ENCODE results near the gene UBE4B. TPM values are rescaled to one million over a fixed set of nuclear protein-coding genes. Genes with fewer than 3 reads are reported as not detected.

UBE4B gene
- total RNA-seq, 1 donor: 55.0 TPM

DNA sequence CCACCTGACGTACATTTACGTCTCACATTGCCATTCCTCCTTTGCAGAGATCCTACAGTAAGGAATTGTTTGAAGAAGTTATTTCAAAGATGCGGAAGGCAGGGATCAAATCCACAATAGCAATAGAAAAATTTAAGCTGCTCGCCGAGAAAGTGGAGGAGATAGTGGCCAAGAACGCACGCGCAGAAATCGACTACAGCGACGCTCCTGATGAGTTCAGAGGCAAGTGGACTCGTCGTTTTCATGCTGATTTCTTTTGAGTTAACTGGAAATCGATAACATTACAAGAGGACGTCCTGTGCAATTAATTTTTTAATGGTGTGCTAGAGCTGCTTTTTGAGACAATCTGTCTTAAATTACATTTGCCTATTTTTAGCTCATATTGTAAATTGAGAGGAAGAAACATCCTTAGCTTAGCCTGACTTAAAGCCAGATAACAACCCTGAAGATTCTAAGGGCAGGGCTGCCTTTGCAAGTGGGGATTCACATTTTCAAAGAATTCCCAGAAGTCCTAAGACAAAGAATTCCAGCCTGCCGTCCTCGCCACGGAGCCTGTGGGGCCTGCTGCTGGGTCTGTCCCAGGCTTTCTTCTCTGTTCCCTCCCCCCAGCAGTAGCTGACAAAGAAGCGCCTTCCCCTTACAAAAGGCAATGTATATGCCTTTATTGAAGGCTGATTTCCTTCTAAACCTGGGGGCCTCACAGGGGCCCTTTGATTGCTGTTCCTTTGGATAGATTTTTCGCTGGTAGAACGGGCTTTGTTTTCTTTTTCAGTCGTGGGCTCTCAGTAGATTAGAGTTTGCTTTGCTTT lies 146.0 kb downstream of the UBE4B start:
- no peak for TF ChIP-seq CTCF (IDR thresholded peaks at IDR 0.05; ENCODE audit: insufficient read depth, low read length)
- no peak for DNase-seq (ENCODE audit: low read depth)

GRCh38 chr1:10179406-10180091 lies 146.8 kb downstream of the UBE4B start:
- no peak for TF ChIP-seq CTCF (IDR thresholded peaks at IDR 0.05; ENCODE audit: insufficient read depth, low read length)

More for the DNA sequence above, 146.0 kb downstream of the UBE4B start:
- no peak overlapping the region for H3K4me3 ChIP-seq (ENCODE audit: low read depth, low read length)

GRCh38 chr1:10181154-10181553 lies 148.4 kb downstream of the UBE4B start:
- TF ChIP-seq CTCF (IDR thresholded peaks at IDR 0.05; ENCODE audit: insufficient read depth, low read length): no peak
- no peak for DNase-seq (ENCODE audit: low read depth)
- no peak overlapping the region for H3K4me3 ChIP-seq (ENCODE audit: low read depth, low read length)

More at GRCh38 chr1:10179406-10180091, 146.8 kb downstream of the UBE4B start:
- H3K4me3 ChIP-seq (ENCODE audit: low read depth, low read length): no peak overlapping the region
- no peak for DNase-seq (ENCODE audit: low read depth)

DNA sequence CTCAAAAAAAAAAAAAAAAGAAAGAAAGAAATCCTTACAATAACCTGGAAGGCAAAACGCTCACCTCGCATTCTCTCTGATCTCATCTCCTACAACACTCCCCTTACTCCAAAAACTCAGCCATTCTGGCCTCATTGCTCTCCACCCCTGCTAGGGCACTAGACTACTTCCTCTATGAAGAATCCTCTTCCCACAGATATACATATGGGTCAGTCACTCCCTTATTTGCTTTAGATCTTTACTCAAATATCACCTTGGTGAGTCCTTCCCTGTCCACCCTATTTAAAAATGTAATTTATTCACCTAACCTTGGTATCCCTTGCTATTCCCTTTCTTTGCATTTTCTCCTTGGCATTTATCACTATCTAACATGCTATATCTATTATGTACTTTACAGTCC lies 153.0 kb downstream of the UBE4B start:
- no peak for DNase-seq (ENCODE audit: low read depth)
- no peak for TF ChIP-seq CTCF (IDR thresholded peaks at IDR 0.05; ENCODE audit: insufficient read depth, low read length)
- H3K4me3 ChIP-seq (ENCODE audit: low read depth, low read length): no peak overlapping the region

DNA sequence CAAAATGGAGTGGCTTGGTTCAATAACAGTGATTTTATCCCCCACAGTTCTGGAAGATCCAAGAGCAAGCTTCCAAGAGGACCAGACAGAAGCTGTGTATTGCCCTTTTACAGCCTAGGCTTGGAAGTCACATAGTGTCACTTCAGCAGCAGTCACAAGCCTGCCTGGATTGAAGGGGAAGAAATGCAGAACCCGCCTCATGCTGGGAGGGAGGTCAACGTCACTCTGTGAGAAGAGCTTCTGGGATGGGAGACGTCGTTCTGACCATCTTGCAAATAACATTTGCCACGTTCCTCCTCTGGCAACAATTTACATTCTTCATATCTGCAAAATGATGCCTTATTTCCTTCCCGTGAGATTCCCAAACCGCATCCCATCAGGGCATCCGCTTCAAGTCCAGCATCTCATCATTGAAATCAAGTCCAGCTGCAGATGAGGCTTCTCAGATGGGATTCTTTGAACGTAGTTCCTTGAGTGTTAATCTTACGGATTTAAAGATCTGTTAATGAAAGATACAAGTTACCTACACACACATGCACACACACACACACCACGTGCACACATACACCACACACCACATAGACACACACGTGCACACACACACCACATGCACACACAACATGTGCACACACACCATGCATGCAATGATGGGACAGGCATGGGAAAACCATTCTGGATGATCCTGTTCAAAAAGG lies 153.7 kb downstream of the UBE4B start:
- no peak for TF ChIP-seq CTCF (IDR thresholded peaks at IDR 0.05; ENCODE audit: insufficient read depth, low read length)
- DNase-seq (ENCODE audit: low read depth): no peak
- H3K4me3 ChIP-seq (ENCODE audit: low read depth, low read length): no peak overlapping the region

GRCh38 chr1:10187026-10187334 lies 154.2 kb downstream of the UBE4B start:
- TF ChIP-seq CTCF (IDR thresholded peaks at IDR 0.05; ENCODE audit: insufficient read depth, low read length): no peak
- H3K4me3 ChIP-seq (ENCODE audit: low read depth, low read length): no peak overlapping the region
- no peak for DNase-seq (ENCODE audit: low read depth)

All from fibroblast of the aortic adventitia (primary cell).